ENCODE data around the gene FZD10. TPM values are rescaled to one million over a fixed set of nuclear protein-coding genes. Genes with fewer than 3 reads are reported as not detected.

Gene FZD10
- total RNA-seq, 4 donors from 2014 or later, result under 0.01 to 0.39 (median 0.21) TPM

- Histone ChIP-seq H3K36me3 (no peaks in the 10 kb centered on the region), H3K4me3 (no peak overlapping the region), H3K9me3 (peaks cover 0 to 27% (median 0%) of the 10 kb centered on the region in 4 donors), H3K27ac (no peak overlapping the region), H3K4me1 (no peaks in the 10 kb centered on the region), H3K27me3 (no peaks in the 10 kb centered on the region)
- TF ChIP-seq CTCF (IDR thresholded peaks at IDR 0.05) (no peak), POLR2A (IDR thresholded peaks at IDR 0.05) (no peak), EP300 (IDR thresholded peaks at IDR 0.05) (no peak)
- WGBS, 2 donors, result 82 to 86% methylated on average over 4 of the region's 4 CpGs
- no peak for DNase-seq (ENCODE audit: low spot score in 2 of 2)
These were observed 51.0 kb downstream of the FZD10 start for GRCh38 chr12:130213249-130213648.

- DNase-seq (ENCODE audit: low spot score in 2 of 2), result no peak
- no peaks in the 10 kb centered on the region for H3K36me3 ChIP-seq
- TF ChIP-seq CTCF (IDR thresholded peaks at IDR 0.05) (no peak), EP300 (IDR thresholded peaks at IDR 0.05) (no peak), POLR2A (IDR thresholded peaks at IDR 0.05) (no peak)
- 61 to 62% methylated on average over 16 of the region's 16 CpGs for WGBS, 2 donors
- H3K4me1 ChIP-seq, result no peaks in the 10 kb centered on the region
- H3K9me3 ChIP-seq, result peaks cover 0 to 19% (median 0%) of the 10 kb centered on the region in 4 donors
- H3K27ac ChIP-seq, result no peak overlapping the region
- H3K27me3 ChIP-seq, result no peaks in the 10 kb centered on the region
- H3K4me3 ChIP-seq, result no peak overlapping the region
These were observed 52.6 kb downstream of the FZD10 start for GRCh38 chr12:130214686-130215395.

Other genes starting within 250 kb of the FZD10 start
- not detected for gene PIWIL1, start 175.4 kb downstream of the FZD10 start, total RNA-seq

Data from tibial nerve (tissue), 4 donors.